Activated CD4-positive, alpha-beta T cell treated with anti-CD3 and anti-CD28 coated beads, Interleukin-2, amount 10 ng/mL, durations not matched to agents 24 days and 14 days (primary cell): ENCODE results near the gene TMEM41B. TPM values are rescaled to one million over a fixed set of nuclear protein-coding genes. Genes with fewer than 3 reads are reported as not detected.
"Not testable (repeated sequence)": the region's sequence is repeated elsewhere in the genome, so short reads cannot be mapped to it uniquely, and the experiment has no call there.

Experiments used
- DNase-seq: peaks from one replicate; pipeline ENCODE4 v3.0.0; 2022
- H3K27ac Mint-ChIP-seq: one replicate; pipeline ENCODE4 v1.8.0; 2022; ENCODE audit warnings: mild to moderate bottlenecking, mixed read lengths
- H3K27me3 Mint-ChIP-seq: one replicate; pipeline ENCODE4 v1.8.0; 2022; ENCODE audit warnings: mixed read lengths
- H3K36me3 Mint-ChIP-seq: one replicate; pipeline ENCODE4 v1.8.0; 2022; ENCODE audit warnings: low read depth, mild to moderate bottlenecking, mixed read lengths
- H3K4me1 Mint-ChIP-seq: one replicate; pipeline ENCODE4 v1.8.0; 2021; ENCODE audit warnings: mixed read lengths
- H3K4me3 Mint-ChIP-seq: one replicate; pipeline ENCODE4 v1.8.0; 2022; ENCODE audit warnings: mild to moderate bottlenecking, moderate library complexity, mixed read lengths
- H3K9me3 Mint-ChIP-seq: one replicate; pipeline ENCODE4 v1.8.0; 2021; ENCODE audit warnings: mixed read lengths
- intact Hi-C: fragments of 100-400 bp; cut with micrococcal nuclease; formaldehyde crosslinking; loops from one replicate; pipeline ENCODE4 v1.15.1; 2023
- total RNA-seq: library from RNA; stranded (reverse); gene quantifications from 2 replicates; pipeline ENCODE4 v1.2.3, GENCODE V29; 2022

The TMEM41B gene, protein sequence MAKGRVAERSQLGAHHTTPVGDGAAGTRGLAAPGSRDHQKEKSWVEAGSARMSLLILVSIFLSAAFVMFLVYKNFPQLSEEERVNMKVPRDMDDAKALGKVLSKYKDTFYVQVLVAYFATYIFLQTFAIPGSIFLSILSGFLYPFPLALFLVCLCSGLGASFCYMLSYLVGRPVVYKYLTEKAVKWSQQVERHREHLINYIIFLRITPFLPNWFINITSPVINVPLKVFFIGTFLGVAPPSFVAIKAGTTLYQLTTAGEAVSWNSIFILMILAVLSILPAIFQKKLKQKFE
- 26.5 and 30.5 TPM in 2 replicates for total RNA-seq

DNA sequence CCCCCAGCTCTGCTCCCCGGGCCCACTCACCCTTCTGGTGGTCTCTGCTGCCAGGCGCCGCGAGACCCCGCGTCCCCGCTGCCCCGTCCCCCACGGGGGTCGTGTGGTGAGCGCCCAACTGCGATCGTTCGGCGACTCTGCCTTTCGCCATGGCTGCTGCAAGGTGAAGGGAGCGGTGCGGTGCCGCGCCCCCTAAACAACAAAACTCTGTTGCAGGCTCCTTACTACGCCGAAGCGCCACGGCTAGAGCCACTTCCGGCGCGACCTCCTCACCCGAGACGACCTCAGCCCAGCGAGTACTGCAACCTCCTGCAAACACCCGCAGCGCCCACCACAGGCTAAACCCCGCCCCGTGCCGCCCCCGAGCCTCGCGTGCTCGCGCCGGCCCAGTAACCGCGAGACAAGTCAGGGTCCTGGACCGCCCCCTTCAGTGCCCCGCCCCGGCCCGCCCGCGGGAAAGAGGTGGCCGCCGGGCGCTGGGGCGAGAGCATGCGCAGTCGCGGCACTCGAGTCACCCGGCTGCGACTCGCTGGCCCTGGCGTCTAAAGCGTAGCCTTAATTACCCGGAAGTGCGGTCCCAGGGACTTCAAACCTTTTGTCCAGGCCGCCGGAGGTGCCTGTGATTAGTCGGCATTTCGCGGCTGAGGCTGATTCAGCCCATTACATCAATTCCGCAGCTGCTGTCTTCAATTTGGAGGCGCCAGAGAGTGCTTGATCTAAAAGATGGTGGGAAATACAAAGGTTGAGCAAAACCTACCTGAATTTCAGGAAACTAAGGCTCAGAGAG, at the start of gene TMEM41B:
Gene TMEM41B, minus strand, starts transcription at position 303 of the 787 bp plus-strand sequence. Its CDS starts 152 bp downstream, at position 151.
- peak within 1 kb of the TSS; percentile 99 for H3K4me3 Mint-ChIP-seq
- H3K9me3 Mint-ChIP-seq: no peaks in the 10 kb centered on the region
- intact Hi-C loops: loop anchor here (1.0 to 5.0 kb wide), 6 partner anchors 50 to 1493 kb away; partner anchors contain the start of genes EIF4G2, IPO7 and WEE1
- H3K36me3 Mint-ChIP-seq: peaks cover 10% of the 10 kb centered on the region
- peak; percentile 100 for DNase-seq
- peaks cover 23% of the 10 kb centered on the region for H3K27me3 Mint-ChIP-seq
- peak within 1 kb of the TSS; percentile 97 for H3K27ac Mint-ChIP-seq
- H3K4me1 Mint-ChIP-seq: peaks cover 38% of the 10 kb centered on the region

- Mint-ChIP-seq H3K27me3 (peaks cover 6% of the 10 kb centered on the region), H3K4me3 (no peak overlapping the region), H3K27ac (peak overlapping the region; percentile 4), H3K9me3 (no peaks in the 10 kb centered on the region), H3K36me3 (no peaks in the 10 kb centered on the region), H3K4me1 (peaks cover 14% of the 10 kb centered on the region)
- no peak for DNase-seq
- intact Hi-C loops: loop anchor here (5.0 kb wide), 1 partner anchor 360 kb away; the partner anchor contains the start of gene NRIP3
Observed at GRCh38 chr11:9362393-9362863, 48.0 kb upstream of the TMEM41B start.

DNA sequence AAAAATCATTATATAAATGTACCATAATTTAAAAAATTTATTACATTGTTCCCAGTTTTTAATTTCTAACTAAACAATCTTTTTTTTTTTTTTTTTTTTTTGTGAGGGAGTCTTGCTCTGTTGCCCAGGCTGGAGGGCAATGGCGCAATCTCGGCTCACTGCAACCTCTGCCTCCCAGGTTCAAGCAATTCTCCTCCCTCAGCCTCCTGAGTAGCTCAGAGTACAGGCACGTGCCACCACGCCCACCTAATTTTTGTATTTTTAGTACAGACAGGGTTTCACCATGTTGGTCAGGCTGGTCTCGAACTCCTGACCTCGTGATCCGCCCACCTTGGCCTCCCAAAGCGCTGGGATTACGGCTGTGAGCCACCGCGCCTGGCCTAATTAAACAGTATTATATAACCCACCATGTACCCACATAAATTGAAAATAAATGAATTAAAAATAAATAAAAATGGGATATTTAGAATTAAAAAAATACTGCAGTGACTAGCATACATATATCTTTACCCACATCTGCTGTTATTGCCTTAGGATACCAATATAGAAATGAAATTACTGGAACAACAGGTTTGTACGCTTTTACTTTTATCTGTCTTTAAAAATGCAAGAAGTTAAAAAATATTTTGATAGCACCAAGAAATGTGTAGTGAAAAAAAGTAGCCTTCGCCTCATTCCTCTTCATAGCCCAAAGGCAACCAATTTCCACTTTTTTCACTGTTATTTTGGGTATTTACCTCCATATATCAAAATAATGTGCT, 46.6 kb upstream of the TMEM41B start:
- H3K4me1 Mint-ChIP-seq: peaks cover 14% of the 10 kb centered on the region
- not testable (repeated sequence) for H3K27ac Mint-ChIP-seq, H3K36me3 Mint-ChIP-seq, H3K27me3 Mint-ChIP-seq, H3K4me3 Mint-ChIP-seq, H3K9me3 Mint-ChIP-seq, DNase-seq
- intact Hi-C loops: loop anchor here (5.0 kb wide), 1 partner anchor 359 kb away; the partner anchor contains the start of gene NRIP3

DNA sequence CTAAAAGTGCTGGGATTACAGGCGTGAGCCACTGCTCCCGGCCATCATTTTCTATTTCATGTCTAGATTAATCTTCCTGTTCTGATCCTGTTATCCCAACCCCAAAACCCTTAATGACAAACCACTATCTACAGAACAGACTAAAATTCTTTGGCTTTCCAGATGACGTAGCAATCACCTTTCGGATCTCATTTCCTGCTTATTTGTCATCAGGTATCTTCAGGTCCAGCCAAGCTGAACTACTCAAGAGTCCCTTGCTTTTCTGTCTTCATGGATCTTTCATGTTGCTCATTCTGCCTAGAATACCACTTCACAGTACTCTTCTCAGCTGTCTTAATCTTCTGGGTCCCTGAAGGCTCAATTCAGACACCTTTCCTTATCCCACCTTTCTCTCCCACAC, 42.6 kb upstream of the TMEM41B start:
- Mint-ChIP-seq H3K36me3 (no peaks in the 10 kb centered on the region), H3K27ac (no peak overlapping the region), H3K27me3 (peaks cover 6% of the 10 kb centered on the region), H3K4me1 (peaks cover 3% of the 10 kb centered on the region), H3K4me3 (no peak overlapping the region), H3K9me3 (no peaks in the 10 kb centered on the region)
- no peak for DNase-seq
- intact Hi-C loops: no loop called here

DNA sequence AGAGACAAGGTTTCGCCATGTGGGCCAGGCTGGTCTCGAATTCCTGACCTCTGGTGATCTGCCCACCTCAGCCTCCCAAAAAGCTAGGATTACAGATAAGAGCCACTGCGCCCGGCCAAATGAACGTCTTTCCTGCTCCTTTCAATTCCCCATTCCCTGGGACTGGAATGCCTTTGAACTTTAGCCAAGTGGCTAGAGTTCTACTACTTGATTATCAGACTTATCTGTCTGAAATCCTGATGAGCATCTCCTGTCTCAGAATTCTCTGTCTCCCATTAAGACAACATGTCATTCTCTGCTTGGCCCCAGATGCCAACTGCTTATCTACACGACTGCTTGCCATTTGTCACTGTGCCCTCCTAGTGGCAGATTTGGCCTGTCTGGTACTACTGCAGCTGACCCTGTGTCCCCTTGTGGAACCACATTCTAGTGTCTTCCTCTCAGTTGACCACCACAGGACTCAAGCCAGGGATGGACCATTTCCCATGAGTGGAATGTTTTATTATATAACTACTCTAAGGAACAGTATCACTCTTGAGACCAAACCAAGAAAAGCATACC, 37.0 kb upstream of the TMEM41B start:
- H3K4me1 Mint-ChIP-seq: peaks cover 12% of the 10 kb centered on the region
- H3K9me3 Mint-ChIP-seq: no peaks in the 10 kb centered on the region
- no peak overlapping the region for H3K27ac Mint-ChIP-seq
- peaks cover 10% of the 10 kb centered on the region for H3K27me3 Mint-ChIP-seq
- no peak overlapping the region for H3K4me3 Mint-ChIP-seq
- no peaks in the 10 kb centered on the region for H3K36me3 Mint-ChIP-seq
- intact Hi-C loops: no loop called here
- DNase-seq: no peak

DNA sequence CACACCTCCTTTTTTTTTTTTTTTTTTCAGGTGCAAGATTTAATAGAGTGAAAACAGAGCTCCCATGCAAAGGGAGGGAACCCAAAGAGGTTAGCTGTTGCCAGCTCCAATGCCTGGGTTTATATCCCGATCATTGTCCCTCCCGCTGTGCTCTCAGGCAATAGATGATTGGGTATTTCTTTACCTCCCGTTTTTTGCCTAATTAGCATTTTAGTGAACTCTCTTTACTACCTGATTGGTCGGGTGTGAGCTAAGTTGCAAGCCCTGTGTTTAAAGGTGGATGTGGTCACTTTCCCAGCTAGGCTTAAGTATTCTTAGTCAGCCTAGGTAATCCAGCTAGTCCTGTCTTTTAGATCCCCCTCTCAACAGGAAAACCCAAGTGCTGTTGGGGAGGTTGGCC, 33.4 kb upstream of the TMEM41B start:
- intact Hi-C loops: loop anchor here (2.0 kb wide), 1 partner anchor 17 kb away; no protein-coding TSS in a partner anchor
- not testable (repeated sequence) for H3K9me3 Mint-ChIP-seq, H3K4me3 Mint-ChIP-seq, H3K36me3 Mint-ChIP-seq, H3K27ac Mint-ChIP-seq, DNase-seq
- H3K27me3 Mint-ChIP-seq: peaks cover 16% of the 10 kb centered on the region
- H3K4me1 Mint-ChIP-seq: peaks cover 12% of the 10 kb centered on the region

DNA sequence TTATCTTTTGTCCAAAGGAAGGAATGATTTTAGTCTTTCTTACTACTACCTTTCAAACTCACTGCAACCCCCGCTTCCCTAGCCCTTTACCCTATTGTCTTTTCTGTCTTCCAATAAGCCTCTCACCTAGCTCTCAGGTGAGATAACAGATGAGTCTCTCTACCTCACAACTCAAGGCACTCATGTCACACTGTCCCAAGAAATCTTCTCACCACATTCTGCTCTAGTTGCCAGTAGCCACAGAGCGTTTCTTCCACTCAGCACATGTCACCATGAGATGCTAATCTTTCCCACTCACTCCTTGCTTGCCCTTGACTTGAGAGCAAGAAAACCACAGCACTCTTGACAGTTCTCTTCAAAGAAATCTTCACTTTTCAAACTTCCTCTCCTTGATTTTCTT, 32.7 kb upstream of the TMEM41B start:
- Mint-ChIP-seq H3K36me3 (no peaks in the 10 kb centered on the region), H3K4me3 (no peak overlapping the region), H3K27me3 (peaks cover 16% of the 10 kb centered on the region), H3K4me1 (peaks cover 12% of the 10 kb centered on the region), H3K9me3 (no peaks in the 10 kb centered on the region), H3K27ac (peak overlapping the region; percentile 0)
- DNase-seq: peak; percentile 75
- intact Hi-C loops: loop anchor here (2.0 kb wide), 1 partner anchor 18 kb away; no protein-coding TSS in a partner anchor

DNA sequence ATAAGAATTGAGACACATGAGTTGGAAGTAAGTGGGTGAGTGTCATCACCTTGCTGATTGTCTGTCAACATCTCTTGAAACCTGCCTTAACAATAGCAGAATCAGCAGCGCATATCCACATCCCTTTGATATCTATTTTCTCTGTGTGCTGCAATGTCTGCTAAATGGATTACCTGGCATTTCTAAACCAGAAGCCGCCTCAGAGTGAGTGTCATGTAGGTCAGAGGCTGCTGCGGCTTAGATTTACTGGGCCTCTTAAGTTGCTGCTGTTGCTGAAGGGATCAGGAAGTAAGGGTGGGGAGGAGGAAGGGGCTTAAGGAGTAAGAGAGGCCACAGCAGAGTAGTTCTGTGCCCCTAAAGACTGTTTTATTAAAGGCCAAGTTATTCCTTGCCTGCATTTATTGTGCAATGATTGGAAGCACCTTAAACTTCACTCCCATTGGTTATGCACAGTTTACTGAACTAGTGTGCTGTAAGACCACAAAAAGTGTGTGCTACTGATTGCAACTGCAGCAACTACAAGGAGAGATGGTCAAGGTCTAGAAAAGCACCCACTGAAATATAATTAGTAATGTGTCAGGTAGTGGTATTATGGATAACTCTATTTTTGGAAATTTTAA, 29.8 kb upstream of the TMEM41B start:
- Mint-ChIP-seq H3K9me3 (no peaks in the 10 kb centered on the region), H3K4me3 (no peak overlapping the region)
- intact Hi-C loops: no loop called here

DNA sequence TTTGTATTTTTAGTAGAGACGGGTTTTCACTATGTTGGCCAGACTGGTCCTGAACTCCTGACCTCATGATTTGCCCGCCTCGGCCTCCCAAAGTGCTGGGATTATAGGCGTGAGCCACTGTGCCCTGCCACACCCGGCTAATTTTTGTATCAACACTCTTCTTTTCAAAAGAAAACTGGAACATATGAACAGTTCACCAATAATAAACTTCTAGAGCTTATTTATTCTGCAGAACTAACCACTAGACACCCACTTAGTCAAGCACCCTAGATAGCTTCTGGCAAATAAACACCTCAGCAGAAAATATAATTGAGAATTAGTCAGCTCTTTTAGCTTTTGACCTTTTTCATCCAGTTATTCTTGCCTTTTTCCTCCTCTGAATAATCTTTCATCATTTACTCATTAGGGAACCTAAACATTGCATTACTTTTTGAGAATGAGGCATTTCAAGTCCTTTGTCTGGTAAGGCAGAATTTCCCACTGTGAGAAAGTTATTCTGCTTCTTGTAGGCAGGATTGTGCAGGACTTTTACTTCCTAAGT, 27.3 kb upstream of the TMEM41B start:
- Mint-ChIP-seq H3K27me3 (peaks cover 10% of the 10 kb centered on the region), H3K9me3 (no peaks in the 10 kb centered on the region), H3K27ac (no peak overlapping the region), H3K36me3 (no peaks in the 10 kb centered on the region), H3K4me1 (no peaks in the 10 kb centered on the region), H3K4me3 (no peak overlapping the region)
- no peak for DNase-seq
- intact Hi-C loops: no loop called here

More for the DNA sequence above, 29.8 kb upstream of the TMEM41B start:
- Mint-ChIP-seq H3K27ac (no peak overlapping the region), H3K36me3 (no peaks in the 10 kb centered on the region), H3K27me3 (peaks cover 15% of the 10 kb centered on the region), H3K4me1 (peaks cover 11% of the 10 kb centered on the region)
- DNase-seq: no peak

DNA sequence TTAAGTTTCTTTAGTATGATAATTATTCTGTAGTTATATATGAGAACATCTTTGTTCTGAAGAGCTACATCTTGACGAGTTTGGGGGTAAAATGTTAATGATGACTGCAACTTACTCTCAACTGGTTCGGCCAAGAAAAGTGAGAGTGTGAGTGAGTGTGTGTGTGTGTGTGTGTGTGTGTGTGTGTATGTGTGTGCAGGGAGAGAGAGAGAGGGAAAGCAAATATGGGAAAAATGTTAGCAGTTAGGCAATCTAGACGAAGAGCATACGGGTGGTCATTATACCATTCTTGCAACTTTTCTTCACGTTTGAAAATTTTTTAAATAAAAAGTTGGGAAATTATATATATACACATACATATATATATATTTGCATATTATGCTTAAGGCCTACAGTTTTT, 18.3 kb upstream of the TMEM41B start:
- no peak for DNase-seq
- no peaks in the 10 kb centered on the region for H3K9me3 Mint-ChIP-seq
- H3K27me3 Mint-ChIP-seq: peaks cover under 1% of the 10 kb centered on the region
- no peak overlapping the region for H3K4me3 Mint-ChIP-seq
- no peaks in the 10 kb centered on the region for H3K36me3 Mint-ChIP-seq
- intact Hi-C loops: no loop called here
- H3K27ac Mint-ChIP-seq: no peak overlapping the region
- H3K4me1 Mint-ChIP-seq: peaks cover 3% of the 10 kb centered on the region

GRCh38 chr11:9330387-9331384, 16.3 kb upstream of the TMEM41B start:
- no peak overlapping the region for H3K4me3 Mint-ChIP-seq
- peaks cover 3% of the 10 kb centered on the region for H3K4me1 Mint-ChIP-seq
- intact Hi-C loops: no loop called here
- H3K27me3 Mint-ChIP-seq: peaks cover 3% of the 10 kb centered on the region
- no peak overlapping the region for H3K27ac Mint-ChIP-seq
- no peak for DNase-seq
- no peaks in the 10 kb centered on the region for H3K36me3 Mint-ChIP-seq
- no peaks in the 10 kb centered on the region for H3K9me3 Mint-ChIP-seq

GRCh38 chr11:9320047-9320446, 5.7 kb upstream of the TMEM41B start:
- H3K4me1 Mint-ChIP-seq: peaks cover 3% of the 10 kb centered on the region

More at GRCh38 chr11:9320047-9320446, 5.7 kb upstream of the TMEM41B start:
- DNase-seq: no peak
- Mint-ChIP-seq H3K36me3 (no peaks in the 10 kb centered on the region), H3K27me3 (peaks cover 41% of the 10 kb centered on the region), H3K4me3 (no peak overlapping the region), H3K9me3 (no peaks in the 10 kb centered on the region), H3K27ac (no peak overlapping the region)
- intact Hi-C loops: no loop called here
